ENCODE measurements around the gene TEX44. TPM values are rescaled to one million over a fixed set of nuclear protein-coding genes. Genes with fewer than 3 reads are reported as not detected.

The TEX44 gene
- polyA plus RNA-seq, 1 experiment, result not detected

DNA sequence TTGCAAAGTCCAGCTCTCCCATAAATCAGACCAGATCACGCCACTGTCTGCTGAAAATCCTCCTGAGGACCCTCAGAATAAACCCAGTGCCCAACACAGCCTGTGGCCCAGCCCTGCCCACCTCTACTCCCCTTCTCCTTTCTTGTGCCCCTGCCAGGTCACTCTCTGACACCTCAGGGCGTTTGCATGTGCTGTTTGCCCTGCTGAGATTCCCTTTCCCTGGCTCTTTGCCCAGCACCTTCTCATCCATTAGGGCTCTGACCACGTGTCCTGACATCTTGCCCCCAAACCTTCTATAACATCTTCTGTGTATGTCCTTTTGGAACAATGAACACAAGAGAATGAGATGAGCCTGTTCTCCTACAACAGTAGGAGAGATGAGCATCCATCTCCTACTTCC lies 43.9 kb upstream of the TEX44 start:
- peaks cover 6% of the 10 kb centered on the region for H3K27me3 ChIP-seq (ENCODE audit: control insufficient read depth, insufficient read depth, low read length)
- POLR2A ChIA-PET, result no interaction called here
- TF ChIP-seq, protein P1, sequence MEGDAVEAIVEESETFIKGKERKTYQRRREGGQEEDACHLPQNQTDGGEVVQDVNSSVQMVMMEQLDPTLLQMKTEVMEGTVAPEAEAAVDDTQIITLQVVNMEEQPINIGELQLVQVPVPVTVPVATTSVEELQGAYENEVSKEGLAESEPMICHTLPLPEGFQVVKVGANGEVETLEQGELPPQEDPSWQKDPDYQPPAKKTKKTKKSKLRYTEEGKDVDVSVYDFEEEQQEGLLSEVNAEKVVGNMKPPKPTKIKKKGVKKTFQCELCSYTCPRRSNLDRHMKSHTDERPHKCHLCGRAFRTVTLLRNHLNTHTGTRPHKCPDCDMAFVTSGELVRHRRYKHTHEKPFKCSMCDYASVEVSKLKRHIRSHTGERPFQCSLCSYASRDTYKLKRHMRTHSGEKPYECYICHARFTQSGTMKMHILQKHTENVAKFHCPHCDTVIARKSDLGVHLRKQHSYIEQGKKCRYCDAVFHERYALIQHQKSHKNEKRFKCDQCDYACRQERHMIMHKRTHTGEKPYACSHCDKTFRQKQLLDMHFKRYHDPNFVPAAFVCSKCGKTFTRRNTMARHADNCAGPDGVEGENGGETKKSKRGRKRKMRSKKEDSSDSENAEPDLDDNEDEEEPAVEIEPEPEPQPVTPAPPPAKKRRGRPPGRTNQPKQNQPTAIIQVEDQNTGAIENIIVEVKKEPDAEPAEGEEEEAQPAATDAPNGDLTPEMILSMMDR (IDR thresholded peaks at IDR 0.05; ENCODE audit: low read depth, low read length), result no peak
- peaks cover 6% of the 10 kb centered on the region; the same call in 1 of the 2 replicates for H3K9me3 ChIP-seq (ENCODE audit: control insufficient read depth, insufficient read depth, low read length)
- H3K4me3 ChIP-seq (ENCODE audit: low read depth, low read length), result no peak overlapping the region
- DNase-seq (ENCODE audit: low read depth, low spot score), result no peak
- H3K27ac ChIP-seq (ENCODE audit: low read depth, low read length), result no peak overlapping the region
- CTCF ChIA-PET, result interaction anchor here (0.5 to 1.3 kb wide), 4 partner anchors 9 to 15 kb away, joined by 3 to 6 read pairs (median 4); no protein-coding TSS in a partner anchor

DNA sequence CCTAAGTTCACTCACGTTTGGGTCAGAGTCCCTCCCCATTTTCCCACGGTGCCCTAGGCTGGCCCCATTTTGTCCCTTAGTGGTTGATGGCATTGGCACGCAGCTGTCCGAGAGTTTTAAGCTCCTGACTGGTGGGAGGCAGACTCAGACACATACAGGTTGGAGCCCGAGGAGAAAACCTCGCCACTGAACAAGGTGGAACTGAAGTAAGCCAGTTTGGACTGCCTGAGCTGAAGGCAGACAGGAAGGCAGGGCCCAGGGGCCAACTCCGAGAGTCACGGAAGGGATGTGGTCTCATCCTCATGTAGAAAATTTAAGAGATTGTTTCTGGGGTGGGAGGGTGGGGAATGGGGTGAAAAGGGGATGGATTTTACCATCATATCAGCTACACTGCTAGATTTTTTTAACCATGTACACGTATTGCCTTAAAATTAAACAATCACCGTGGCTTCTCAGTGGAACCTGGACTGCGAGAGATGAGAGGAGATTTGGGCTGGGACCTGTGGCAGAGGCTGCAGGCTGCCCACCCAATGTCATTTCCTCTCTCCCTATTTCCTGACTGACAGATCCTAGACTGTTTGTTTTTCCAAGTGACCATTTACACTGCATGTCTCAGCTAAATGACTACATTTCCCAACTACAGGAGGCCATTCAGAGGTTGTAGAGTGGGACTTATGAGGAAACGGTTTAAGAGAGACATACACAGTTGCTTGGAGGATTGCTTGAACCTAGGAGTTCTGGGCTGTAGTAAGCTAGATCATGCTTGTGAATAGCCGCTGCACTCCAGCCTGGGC lies 43.0 kb upstream of the TEX44 start:
- H3K9me3 ChIP-seq (ENCODE audit: control insufficient read depth, insufficient read depth, low read length), result peaks cover 6% of the 10 kb centered on the region; the same call in 1 of the 2 replicates
- no peak overlapping the region for H3K4me3 ChIP-seq (ENCODE audit: low read depth, low read length)
- ChIA-PET CTCF (interaction anchor here (0.5 to 1.3 kb wide), 4 partner anchors 9 to 19 kb away, joined by 3 to 6 read pairs (median 6); no protein-coding TSS in a partner anchor), POLR2A (no interaction called here)
- peaks cover 6% of the 10 kb centered on the region for H3K27me3 ChIP-seq (ENCODE audit: control insufficient read depth, insufficient read depth, low read length)
- no peak overlapping the region for H3K27ac ChIP-seq (ENCODE audit: low read depth, low read length)
- DNase-seq (ENCODE audit: low read depth, low spot score), result no peak
- TF ChIP-seq, protein P1 (IDR thresholded peaks at IDR 0.05; ENCODE audit: low read depth, low read length), result no peak

DNA sequence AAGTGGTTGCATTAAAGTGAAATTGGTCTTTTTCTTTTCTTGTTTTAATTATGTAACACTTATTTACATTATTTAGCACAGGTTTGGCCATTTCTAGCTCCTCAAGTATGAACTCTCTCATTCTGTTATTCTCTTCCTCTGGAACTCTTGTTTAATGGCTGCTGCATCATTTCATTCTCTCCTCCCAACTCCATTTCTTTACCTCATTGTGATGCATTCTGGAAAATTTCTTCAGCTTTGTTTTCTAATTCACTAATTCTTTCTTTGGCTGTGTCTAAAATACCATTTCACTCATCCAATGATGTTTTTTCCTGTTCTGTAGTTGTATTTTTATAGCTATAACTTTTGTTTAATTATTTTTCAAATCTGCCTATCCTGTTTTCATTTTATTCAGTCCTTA lies 39.9 kb upstream of the TEX44 start:
- no peak for DNase-seq (ENCODE audit: low read depth, low spot score)
- no peak overlapping the region for H3K27ac ChIP-seq (ENCODE audit: low read depth, low read length)
- ChIA-PET POLR2A (interaction anchor here (0.5 kb wide), 1 partner anchor 34 kb away, joined by 3 read pairs; no protein-coding TSS in a partner anchor), CTCF (interaction anchor here (1.0 to 7.7 kb wide), 5 partner anchors 11 to 71 kb away, joined by 3 to 87 read pairs (median 6); no protein-coding TSS in a partner anchor)
- peaks cover 6% of the 10 kb centered on the region; the same call in 1 of the 2 replicates for H3K9me3 ChIP-seq (ENCODE audit: control insufficient read depth, insufficient read depth, low read length)
- peaks cover 6% of the 10 kb centered on the region for H3K27me3 ChIP-seq (ENCODE audit: control insufficient read depth, insufficient read depth, low read length)
- TF ChIP-seq, protein P1 (IDR thresholded peaks at IDR 0.05; ENCODE audit: low read depth, low read length), result no peak
- H3K4me3 ChIP-seq (ENCODE audit: low read depth, low read length), result no peak overlapping the region

DNA sequence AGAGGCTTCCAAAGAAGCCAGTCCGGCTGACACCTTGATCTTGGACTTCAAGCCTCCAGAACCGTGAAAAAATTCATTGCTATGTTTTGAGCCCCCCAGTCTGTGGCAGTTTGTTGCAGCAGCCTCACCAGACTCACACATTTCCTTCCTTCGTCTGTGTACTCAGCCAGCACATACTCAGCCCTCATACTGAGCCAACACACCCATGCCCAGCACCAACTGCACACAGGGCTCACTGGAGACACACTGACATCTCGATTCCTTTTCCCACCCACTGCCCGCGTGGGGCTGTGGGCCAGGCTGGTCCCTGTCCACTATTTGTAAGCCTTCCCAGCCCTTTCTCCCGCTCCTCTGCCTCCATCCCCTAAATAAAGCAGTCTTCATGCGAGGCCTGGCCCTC lies 38.3 kb upstream of the TEX44 start:
- Histone ChIP-seq H3K27ac (ENCODE audit: low read depth, low read length) (no peak overlapping the region), H3K9me3 (ENCODE audit: control insufficient read depth, insufficient read depth, low read length) (peaks cover 6% of the 10 kb centered on the region; the same call in 1 of the 2 replicates), H3K4me3 (ENCODE audit: low read depth, low read length) (peak overlapping the region; percentile 35), H3K27me3 (ENCODE audit: control insufficient read depth, insufficient read depth, low read length) (peaks cover 4% of the 10 kb centered on the region)
- POLR2A ChIA-PET, result interaction anchor here (1.2 to 1.3 kb wide), 2 partner anchors 90 to 154 kb away, joined by 3 to 6 read pairs; partner anchors contain the start of genes NCL and PTMA
- TF ChIP-seq, protein P1 (IDR thresholded peaks at IDR 0.05; ENCODE audit: low read depth, low read length), result no peak
- CTCF ChIA-PET, result interaction anchor here (1.7 to 7.7 kb wide), 3 partner anchors 9 to 72 kb away, joined by 5 to 87 read pairs (median 33); no protein-coding TSS in a partner anchor
- DNase-seq (ENCODE audit: low read depth, low spot score), result no peak
